SK-N-MC (cell line): ENCODE results near the gene KRTAP10-3.

Experiments
- EZH2 ChIP-seq: fragments of 200-600 bp; sonication (generic); IDR thresholded peaks from one replicate; pipeline ENCODE4 v1.6.1; 2017; ENCODE audit warnings: antibody characterized with exemption
- FOXP2 ChIP-seq: optimal IDR thresholded peaks from 2 replicates; pipeline ENCODE3; 2011; ENCODE audit warnings: mild to moderate bottlenecking, moderate library complexity; ENCODE audit not compliant: insufficient read depth; ENCODE audit errors: extremely low read length, control extremely low read depth
- POLR2AphosphoS5 ChIP-seq: IDR thresholded peaks from 2 replicates; pipeline ENCODE4 v1.6.1; 2012; ENCODE audit warnings: mild to moderate bottlenecking, low read depth, low read length, borderline replicate concordance

DNA sequence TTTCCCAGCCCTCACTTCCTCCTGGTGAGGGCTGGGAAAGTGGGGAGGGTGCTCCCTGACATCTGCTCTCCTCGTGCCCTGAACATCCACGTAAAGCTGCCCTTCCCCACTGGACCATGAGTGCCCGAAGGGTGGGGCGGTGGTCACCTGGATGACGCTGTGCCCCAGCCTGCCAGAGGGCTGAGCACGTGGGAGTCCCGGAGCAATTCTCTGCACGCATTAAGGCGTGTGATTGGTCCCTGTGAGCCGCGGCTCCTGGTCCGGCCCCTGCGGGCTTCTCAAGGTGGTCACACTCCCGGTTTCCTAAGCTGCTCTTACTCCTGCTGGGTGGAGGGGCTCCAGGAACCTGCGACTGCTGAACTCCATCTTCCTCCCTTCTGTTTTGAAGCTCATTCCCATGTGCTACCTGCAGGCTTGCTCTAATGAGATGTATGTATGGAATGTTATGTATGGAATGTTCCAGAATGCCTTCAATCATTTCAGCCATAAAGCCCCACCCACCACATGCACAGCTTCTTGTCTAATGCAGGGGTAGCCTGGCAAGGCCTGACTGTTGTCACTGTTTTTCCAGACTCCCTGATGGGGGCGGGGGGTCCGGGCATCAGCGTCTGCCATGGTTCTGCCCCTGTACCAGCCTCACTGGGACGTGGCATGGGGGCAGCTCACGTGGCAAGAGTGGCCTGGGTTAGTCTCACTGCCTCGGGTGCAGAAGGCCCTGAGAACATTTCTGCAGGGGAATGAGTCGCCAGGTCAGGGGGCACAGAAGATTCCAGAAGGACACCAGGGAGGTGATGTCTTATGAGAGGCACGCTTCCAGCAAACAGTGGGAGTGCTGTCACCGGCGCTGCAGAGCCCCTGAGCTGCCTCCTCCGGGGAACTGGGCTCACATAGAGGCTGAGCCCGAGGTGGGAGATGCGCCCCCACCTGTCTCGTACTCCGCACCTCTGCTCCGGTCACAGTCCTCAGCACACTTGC is 38.0 kb downstream of the KRTAP10-3 start:
- TF ChIP-seq POLR2AphosphoS5 (no peak), FOXP2 (no peak), EZH2 (no peak)
